HK-2 (cell line): ENCODE results near the gene ZNF92.
"Not testable (repeated sequence)": the region's sequence is repeated elsewhere in the genome, so short reads cannot be mapped to it uniquely, and the experiment has no call there.

Experiments
- DNase-seq: peaks from one replicate; pipeline ENCODE4 v3.0.0-alpha.2; 2018; ENCODE audit not compliant: unreplicated experiment

The ZNF92 gene

DNA sequence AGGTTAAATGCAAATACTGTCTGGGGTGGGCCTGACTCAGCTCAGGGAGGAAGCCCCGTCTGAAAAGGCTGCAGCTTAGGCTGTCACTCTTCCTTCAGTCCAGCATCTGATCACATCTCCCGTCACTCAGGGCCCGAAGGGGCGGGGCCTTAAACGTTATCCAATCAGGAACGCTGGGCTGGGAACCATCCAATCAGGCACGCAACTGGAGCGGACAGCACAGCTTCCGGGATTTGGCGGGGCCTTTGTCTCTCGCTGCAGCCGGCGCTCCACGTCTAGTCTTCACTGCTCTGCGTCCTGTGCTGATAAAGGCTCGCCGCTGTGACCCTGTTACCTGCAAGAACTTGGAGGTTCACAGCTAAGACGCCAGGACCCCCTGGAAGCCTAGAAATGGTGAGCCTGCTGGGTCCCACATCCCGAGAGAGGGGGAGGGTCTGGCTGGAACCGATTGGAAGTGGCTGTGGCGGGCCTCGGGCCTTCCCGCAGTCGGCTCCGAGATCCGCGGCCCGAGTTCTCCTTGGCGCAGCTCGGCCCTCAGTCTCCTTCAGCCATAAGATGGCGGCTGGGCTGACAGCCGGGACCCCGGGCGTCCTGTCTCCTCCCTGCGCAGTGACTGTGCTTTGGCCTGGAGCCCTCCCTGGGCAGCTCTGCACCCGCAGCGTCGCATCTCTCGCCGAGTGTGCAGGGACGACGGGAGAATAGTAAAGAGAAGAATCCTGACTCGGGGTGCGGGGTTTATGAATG is at the start of gene ZNF92:
Gene ZNF92, plus strand, starts transcription at position 248 of the 744 bp plus-strand sequence. Its CDS starts 143 bp downstream, at position 391.
- DNase-seq: peak; percentile 98

DNA sequence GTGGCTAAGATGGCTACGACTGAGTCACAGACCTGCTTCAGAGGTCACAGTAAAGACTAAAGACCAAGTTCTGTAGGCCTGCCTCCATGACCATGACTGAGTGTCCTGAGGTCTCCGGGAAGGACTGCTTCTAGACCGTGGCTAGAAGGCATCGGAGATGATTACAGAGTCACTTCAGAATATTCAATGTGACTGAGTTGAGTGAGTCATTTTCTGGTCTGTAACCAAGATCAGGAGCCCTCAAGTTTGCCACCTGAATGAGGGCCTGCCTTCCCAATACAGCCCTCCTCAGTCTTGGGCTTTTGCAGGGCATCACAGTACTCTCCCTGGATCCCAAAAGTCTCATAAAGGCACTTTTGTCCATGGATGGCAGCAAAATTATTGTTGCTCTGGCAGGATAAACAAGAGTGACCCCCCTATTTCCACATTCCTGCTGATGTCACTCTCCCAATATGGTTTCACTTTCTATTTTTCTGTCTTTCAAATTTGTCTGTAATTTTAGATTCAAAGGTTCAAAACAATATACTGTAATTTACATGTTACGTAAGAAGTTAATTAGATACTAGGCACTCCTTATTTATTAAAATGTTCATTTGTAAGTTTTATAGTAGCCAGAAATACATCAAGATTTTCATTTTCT is 47.7 kb upstream of the ZNF92 start:
- no peak for DNase-seq

DNA sequence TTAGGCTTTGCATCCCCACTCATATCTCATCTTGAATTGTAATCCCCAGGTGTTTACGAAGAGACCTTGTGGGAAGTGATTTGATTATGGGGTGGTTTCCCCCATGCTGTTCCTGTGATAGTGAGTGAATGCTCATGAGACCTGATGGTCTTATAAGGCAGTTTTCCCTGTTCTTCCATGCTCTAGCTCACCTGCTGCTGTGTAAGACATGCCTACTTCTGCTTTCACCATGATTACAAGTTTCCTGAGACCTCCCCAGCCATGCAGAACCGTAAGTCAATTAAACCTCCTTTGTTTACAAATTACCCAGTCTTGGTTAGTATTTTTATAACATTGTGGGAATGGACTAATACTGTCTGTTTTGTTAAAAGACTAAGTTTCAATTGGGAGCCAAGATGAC is 35.3 kb upstream of the ZNF92 start:
- no peak for DNase-seq

DNA sequence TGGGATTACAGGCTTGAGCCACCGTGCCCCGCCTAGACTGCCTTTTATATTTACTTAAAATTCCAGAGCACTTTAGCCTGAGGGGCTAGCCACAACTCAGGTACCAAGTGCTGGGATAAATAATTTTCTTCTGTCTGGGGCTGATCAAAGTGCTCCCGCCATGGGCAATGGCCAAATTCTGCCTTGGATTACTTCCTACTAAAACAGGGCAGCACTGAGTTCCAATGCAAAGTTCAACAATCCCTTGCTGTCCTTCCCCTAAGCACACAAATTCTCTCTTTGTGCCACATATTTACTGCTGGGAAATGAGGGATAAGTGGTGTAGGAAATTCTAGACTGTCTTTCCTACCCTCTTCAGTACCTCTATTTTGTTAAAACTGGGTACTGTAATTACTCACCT is 34.4 kb upstream of the ZNF92 start:
- DNase-seq: no peak

- DNase-seq: no peak
These were observed 30.7 kb upstream of the ZNF92 start for GRCh38 chr7:65342723-65343629.

DNA sequence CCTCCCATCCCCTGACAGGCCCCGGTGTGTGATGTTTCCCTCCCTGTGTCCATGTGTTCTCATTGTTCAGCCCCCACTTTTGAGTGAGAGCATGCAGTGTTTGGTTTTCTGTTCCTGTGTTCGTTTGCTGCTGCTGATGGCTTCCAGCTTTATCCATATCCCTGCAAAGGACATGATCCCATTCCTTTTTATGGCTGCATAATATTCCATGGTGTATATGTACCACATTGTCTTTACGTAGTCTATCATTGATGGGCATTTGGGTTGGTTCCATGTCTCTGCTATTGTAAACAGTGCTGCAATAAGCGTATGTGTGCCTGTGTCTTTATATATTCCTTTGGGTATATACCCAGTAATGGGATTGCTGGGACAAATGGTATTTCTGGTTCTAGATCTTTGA is 29.1 kb upstream of the ZNF92 start:
- not testable (repeated sequence) for DNase-seq

GRCh38 chr7:65354263-65354662 is 19.4 kb upstream of the ZNF92 start:
- no peak for DNase-seq

- no peak for DNase-seq
These were observed 3.8 kb upstream of the ZNF92 start for GRCh38 chr7:65369843-65370242.

- DNase-seq: no peak
These were observed 2.2 kb upstream of the ZNF92 start for GRCh38 chr7:65371468-65371867.

- DNase-seq: no peak
These were observed 5.7 kb downstream of the ZNF92 start for GRCh38 chr7:65379318-65379717.

GRCh38 chr7:65381742-65382141 is 8.1 kb downstream of the ZNF92 start:
- no peak for DNase-seq

DNA sequence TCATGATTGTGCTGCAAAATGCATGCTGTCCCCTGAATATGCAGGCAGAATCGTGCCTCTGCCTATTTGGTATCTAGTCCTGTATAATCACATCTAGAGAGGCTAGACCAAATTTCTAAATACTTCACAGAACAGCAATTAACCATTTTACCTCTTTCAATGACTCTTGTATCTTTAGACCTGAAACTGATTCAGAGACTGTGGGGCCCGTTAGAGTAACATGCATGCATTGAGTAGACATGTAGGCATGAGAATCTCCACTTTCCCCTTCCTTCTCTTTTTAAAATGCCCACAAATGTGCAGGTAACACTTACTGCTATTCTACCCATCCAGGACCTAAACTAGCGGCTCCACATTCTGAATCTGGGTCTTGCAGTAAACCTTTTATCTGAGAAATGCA is 8.8 kb downstream of the ZNF92 start:
- no peak for DNase-seq

DNA sequence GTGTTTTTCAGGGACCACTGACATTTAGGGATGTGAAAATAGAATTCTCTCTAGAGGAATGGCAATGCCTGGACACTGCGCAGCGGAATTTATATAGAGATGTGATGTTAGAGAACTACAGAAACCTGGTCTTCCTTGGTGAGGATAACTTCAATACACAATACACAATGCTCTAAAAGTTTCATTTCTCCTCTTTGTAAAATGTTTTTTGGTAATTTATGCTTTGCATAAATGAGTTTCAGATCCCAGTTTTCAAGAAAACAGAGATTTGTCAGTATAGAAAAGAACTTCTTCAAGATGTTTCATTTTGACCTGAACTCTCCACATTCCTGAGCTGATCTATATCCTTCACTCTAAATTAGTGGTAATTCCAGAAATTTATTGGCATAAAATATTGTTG is 14.2 kb downstream of the ZNF92 start:
- DNase-seq: no peak

GRCh38 chr7:65390588-65390987 is 16.9 kb downstream of the ZNF92 start:
- no peak for DNase-seq

DNA sequence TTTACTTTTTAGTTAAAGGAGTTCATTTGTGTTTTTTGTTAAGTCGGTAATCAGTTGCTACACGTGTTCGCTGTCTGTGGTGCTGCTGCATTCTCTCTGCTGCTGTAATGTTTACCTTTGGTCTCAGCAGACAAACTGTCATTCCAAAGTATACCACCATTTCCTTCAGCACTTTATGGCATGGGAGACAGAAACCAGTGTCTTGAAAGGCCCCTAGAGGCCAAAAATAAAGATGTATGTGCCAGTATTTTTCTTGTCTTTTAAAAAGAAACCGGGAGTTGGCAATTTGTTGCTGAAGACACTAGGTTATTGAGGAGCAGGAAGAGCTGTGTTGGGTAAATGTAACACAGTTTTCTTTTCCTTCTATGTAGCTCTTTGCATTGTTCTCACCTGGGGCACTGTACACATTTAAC is 24.1 kb downstream of the ZNF92 start:
- no peak for DNase-seq

GRCh38 chr7:65398671-65399070 is 25.0 kb downstream of the ZNF92 start:
- DNase-seq: not testable (repeated sequence)

- not testable (repeated sequence) for DNase-seq
These were observed 25.4 kb downstream of the ZNF92 start for GRCh38 chr7:65399101-65399500.

GRCh38 chr7:65404020-65404419 is 30.4 kb downstream of the ZNF92 start:
- no peak for DNase-seq

GRCh38 chr7:65406706-65407105 is 33.1 kb downstream of the ZNF92 start:
- not testable (repeated sequence) for DNase-seq

GRCh38 chr7:65409363-65409762 is 35.7 kb downstream of the ZNF92 start:
- no peak for DNase-seq

DNA sequence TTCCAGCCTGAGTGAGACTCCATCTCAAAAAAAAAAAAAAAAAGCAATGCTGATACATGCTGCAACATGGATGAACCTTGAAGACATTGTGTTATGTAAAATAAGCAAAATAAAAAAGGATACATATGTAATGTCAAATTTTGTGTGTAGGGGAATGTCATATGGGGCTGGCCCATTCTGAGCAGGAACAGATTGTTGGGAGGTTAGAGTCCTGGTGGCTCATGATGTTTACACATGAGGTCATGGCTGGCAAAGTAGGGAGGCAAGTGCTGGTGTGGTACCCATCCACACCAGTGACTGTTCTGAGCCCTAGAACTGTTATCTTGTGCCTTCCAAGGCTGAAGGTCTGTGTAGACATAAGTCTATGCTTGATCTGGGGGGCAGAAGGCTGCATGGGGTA is 37.6 kb downstream of the ZNF92 start:
- no peak for DNase-seq

DNA sequence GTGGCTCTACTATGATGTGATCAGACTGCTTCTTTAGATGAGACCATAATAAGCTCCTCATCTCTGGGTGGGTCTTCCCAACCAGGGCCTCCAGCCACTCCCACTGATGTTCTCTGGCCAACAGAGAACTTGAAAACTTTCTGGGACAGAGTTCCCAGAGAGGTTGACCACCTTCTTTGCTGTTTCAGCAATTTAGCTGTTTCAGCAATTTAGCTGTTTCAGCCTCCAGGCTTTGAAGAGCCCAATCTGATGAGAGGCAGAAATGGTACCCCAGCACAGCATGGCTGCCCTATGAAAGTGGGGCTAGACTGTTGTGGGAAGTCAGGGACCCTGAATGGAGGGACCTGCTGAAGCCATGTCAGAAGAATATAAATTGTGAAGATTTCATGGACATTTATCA is 49.0 kb downstream of the ZNF92 start:
- DNase-seq: no peak
